ENCODE measurements around the gene NOG.

Gene NOG

GRCh38 chr17:56638591-56639051, 45.1 kb downstream of the NOG start:
- no peaks in the 10 kb centered on the region for H3K9me2 ChIP-seq (replicated peaks; ENCODE audit: control insufficient read depth, low read length)
- TF ChIP-seq CTCF (IDR thresholded peaks at IDR 0.05; ENCODE audit: low read depth, low read length, poor library complexity, severe bottlenecking), result no peak
- no peak for TF ChIP-seq EZH2phosphoT487 (IDR thresholded peaks at IDR 0.05; ENCODE audit: borderline replicate concordance, low read length)
- H3K9me3 ChIP-seq (ENCODE audit: control insufficient read depth, insufficient read depth, low read length), result no peaks in the 10 kb centered on the region
- no peaks in the 10 kb centered on the region for H3F3A ChIP-seq (ENCODE audit: control insufficient read depth, insufficient read depth)
- no peaks in the 10 kb centered on the region for H3K36me3 ChIP-seq (ENCODE audit: control insufficient read depth, low read length)
- H3K4me3 ChIP-seq (ENCODE audit: low read length), result no peak overlapping the region
- peaks cover under 1% of the 10 kb centered on the region; the same call in 1 of the 2 replicates for H3K27me3 ChIP-seq (ENCODE audit: control insufficient read depth, low read length)
- H3K79me2 ChIP-seq (ENCODE audit: control insufficient read depth, low read length), result no peaks in the 10 kb centered on the region
- no peak overlapping the region for H3K27ac ChIP-seq (ENCODE audit: low read depth, low read length)
- H3K4me2 ChIP-seq (ENCODE audit: low read length), result no peak overlapping the region
- no peaks in the 10 kb centered on the region for H4K20me1 ChIP-seq (ENCODE audit: control insufficient read depth, insufficient read depth, low read depth, low read length)
- H3K4me1 ChIP-seq (ENCODE audit: control insufficient read depth, low read length), result no peaks in the 10 kb centered on the region

- Histone ChIP-seq H3K27me3 (ENCODE audit: control insufficient read depth, low read length) (peaks cover 5% of the 10 kb centered on the region; the same call in 1 of the 2 replicates), H3K36me3 (ENCODE audit: control insufficient read depth, low read length) (no peaks in the 10 kb centered on the region), H3K9me2 (replicated peaks; ENCODE audit: control insufficient read depth, low read length) (no peaks in the 10 kb centered on the region), H4K20me1 (ENCODE audit: control insufficient read depth, insufficient read depth, low read depth, low read length) (no peaks in the 10 kb centered on the region), H3K4me1 (ENCODE audit: control insufficient read depth, low read length) (no peaks in the 10 kb centered on the region), H3K79me2 (ENCODE audit: control insufficient read depth, low read length) (no peaks in the 10 kb centered on the region), H3K4me3 (ENCODE audit: low read length) (no peak overlapping the region), H3K27ac (ENCODE audit: low read depth, low read length) (no peak overlapping the region), H3K9me3 (ENCODE audit: control insufficient read depth, insufficient read depth, low read length) (no peaks in the 10 kb centered on the region), H3K4me2 (ENCODE audit: low read length) (no peak overlapping the region), H3F3A (ENCODE audit: control insufficient read depth, insufficient read depth) (no peaks in the 10 kb centered on the region)
- TF ChIP-seq EZH2phosphoT487 (IDR thresholded peaks at IDR 0.05; ENCODE audit: borderline replicate concordance, low read length) (no peak), CTCF (IDR thresholded peaks at IDR 0.05; ENCODE audit: low read depth, low read length, poor library complexity, severe bottlenecking) (no peak)
These were observed 46.0 kb downstream of the NOG start for GRCh38 chr17:56639517-56639916.

GRCh38 chr17:56640116-56640515, 46.6 kb downstream of the NOG start:
- Histone ChIP-seq H3K36me3 (ENCODE audit: control insufficient read depth, low read length) (no peaks in the 10 kb centered on the region), H3K9me2 (replicated peaks; ENCODE audit: control insufficient read depth, low read length) (no peaks in the 10 kb centered on the region), H4K20me1 (ENCODE audit: control insufficient read depth, insufficient read depth, low read depth, low read length) (no peaks in the 10 kb centered on the region), H3K4me3 (ENCODE audit: low read length) (no peak overlapping the region), H3K27ac (ENCODE audit: low read depth, low read length) (no peak overlapping the region), H3K4me1 (ENCODE audit: control insufficient read depth, low read length) (no peaks in the 10 kb centered on the region), H3K4me2 (ENCODE audit: low read length) (no peak overlapping the region), H3K27me3 (ENCODE audit: control insufficient read depth, low read length) (peaks cover 8% of the 10 kb centered on the region; the same call in 1 of the 2 replicates), H3K79me2 (ENCODE audit: control insufficient read depth, low read length) (no peaks in the 10 kb centered on the region), H3F3A (ENCODE audit: control insufficient read depth, insufficient read depth) (no peaks in the 10 kb centered on the region), H3K9me3 (ENCODE audit: control insufficient read depth, insufficient read depth, low read length) (no peaks in the 10 kb centered on the region)
- no peak for TF ChIP-seq EZH2phosphoT487 (IDR thresholded peaks at IDR 0.05; ENCODE audit: borderline replicate concordance, low read length)
- TF ChIP-seq CTCF (IDR thresholded peaks at IDR 0.05; ENCODE audit: low read depth, low read length, poor library complexity, severe bottlenecking), result no peak
